Right forelimb (tissue), 1 donor: ENCODE data around the gene SURF2.

ENCODE experiments used
- DNase-seq: peaks from one replicate; pipeline ENCODE4 v3.0.0-alpha.2; 2018

Gene SURF2

GRCh38 chr9:133404454-133405002 is 48.2 kb downstream of the SURF2 start:
- DNase-seq = no peak

GRCh38 chr9:133405508-133406438 is 49.4 kb downstream of the SURF2 start:
- DNase-seq = no peak

GRCh38 chr9:133406480-133407307 is 50.3 kb downstream of the SURF2 start:
- peak; percentile 77 for DNase-seq

GRCh38 chr9:133408042-133408441 is 51.7 kb downstream of the SURF2 start:
- DNase-seq = no peak
